AG04449 (cell line): Measurements from ENCODE around the gene GLTPD2.

ENCODE experiments used
- CTCF ChIA-PET: fragments of 350-600 bp; formaldehyde crosslinking; extraction: SDS; loops from one replicate; lab custom pipeline; 2021; ENCODE audit warnings: antibody characterized with exemption; lab: Yijun Ruan, JAX
- POLR2A ChIA-PET: fragments of 400-600, 350-600 bp; formaldehyde crosslinking; extraction: SDS; loops from one replicate; lab custom pipeline; 2020; ENCODE audit warnings: antibody characterized with exemption, inconsistent platforms; lab: Yijun Ruan, JAX
- DNase-seq: peaks from one replicate; pipeline ENCODE4 v3.0.0-alpha.2; 2010; ENCODE audit warnings: low read depth, low spot score
- H3K4me3 ChIP-seq: 2 replicates; pipeline ENCODE4 v1.5.1; 2011; ENCODE audit warnings: low read depth, mild to moderate bottlenecking, control low read depth, low read length
- TF ChIP-seq, protein P1 (sequence below): IDR thresholded peaks from one replicate; pipeline ENCODE4 v1.5.1; 2011; ENCODE audit warnings: mild to moderate bottlenecking, moderate library complexity, low read length, control low read depth, inconsistent platforms; ENCODE audit not compliant: insufficient read depth; ENCODE audit errors: missing control alignments

Gene GLTPD2

DNA sequence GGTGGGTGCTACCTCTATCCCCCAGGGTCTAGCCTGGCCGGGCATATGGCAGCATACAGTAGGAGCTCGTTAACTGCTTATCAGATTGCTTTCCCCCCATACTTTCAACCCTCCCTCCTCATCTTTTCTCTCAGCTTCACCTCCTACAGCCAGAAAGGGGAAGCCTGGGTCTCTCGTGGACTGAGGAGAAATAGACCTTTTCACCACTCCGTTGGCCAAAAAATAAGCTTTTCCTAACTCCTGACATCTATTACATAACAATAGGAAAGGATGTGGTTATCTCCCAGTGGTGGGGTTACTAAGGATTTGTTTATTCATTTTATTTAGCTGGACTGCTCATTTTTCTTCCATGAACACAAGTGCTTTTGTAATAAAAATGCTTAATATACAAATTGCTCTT, 40.1 kb upstream of the GLTPD2 start:
- ChIA-PET POLR2A (no interaction called here), CTCF (interaction anchor here (1.2 kb wide), 1 partner anchor 42 kb away, joined by 7 read pairs; no protein-coding TSS in a partner anchor)
- DNase-seq: no peak
- H3K4me3 ChIP-seq: no peak overlapping the region
- TF ChIP-seq, protein P1, sequence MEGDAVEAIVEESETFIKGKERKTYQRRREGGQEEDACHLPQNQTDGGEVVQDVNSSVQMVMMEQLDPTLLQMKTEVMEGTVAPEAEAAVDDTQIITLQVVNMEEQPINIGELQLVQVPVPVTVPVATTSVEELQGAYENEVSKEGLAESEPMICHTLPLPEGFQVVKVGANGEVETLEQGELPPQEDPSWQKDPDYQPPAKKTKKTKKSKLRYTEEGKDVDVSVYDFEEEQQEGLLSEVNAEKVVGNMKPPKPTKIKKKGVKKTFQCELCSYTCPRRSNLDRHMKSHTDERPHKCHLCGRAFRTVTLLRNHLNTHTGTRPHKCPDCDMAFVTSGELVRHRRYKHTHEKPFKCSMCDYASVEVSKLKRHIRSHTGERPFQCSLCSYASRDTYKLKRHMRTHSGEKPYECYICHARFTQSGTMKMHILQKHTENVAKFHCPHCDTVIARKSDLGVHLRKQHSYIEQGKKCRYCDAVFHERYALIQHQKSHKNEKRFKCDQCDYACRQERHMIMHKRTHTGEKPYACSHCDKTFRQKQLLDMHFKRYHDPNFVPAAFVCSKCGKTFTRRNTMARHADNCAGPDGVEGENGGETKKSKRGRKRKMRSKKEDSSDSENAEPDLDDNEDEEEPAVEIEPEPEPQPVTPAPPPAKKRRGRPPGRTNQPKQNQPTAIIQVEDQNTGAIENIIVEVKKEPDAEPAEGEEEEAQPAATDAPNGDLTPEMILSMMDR: no peak

DNA sequence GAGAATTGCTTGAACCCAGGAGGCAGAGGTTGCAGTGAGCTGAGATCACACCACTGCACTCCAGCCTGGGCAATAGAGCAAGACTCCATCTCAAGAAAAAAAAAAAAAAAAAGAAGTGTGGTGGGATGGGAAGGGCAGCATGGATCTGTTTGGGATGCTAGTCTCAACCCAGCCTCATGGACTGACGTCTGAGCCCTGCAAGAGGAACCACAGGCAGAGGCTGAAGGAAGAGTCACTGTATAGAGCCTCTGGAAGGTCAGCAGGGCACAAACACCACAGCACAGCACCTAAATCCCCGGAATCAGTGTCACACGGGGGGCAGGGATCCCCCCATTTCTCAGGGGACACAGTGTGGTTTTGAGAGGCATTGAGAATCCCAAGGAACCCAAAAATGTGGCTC, 38.2 kb upstream of the GLTPD2 start:
- no peak for DNase-seq

DNA sequence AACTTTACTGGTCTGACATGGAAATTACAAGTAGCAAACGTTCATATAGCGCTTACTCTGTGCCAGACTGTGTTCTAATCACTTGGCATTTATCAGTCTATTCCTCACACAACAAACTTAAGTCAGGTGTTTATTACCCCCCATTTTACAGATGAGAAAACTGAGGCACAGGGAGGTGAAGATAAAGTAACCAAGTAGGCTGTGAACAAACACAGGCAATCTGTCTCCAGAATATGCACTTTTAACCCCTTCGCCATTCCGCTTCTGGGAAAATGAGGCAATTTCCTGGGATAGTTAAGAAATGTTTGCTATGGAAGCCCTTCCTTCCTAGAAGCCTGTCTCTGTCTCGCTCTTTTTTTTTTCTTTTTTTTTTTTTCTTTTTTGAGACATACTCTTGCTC, 36.8 kb upstream of the GLTPD2 start:
- no peak for DNase-seq
- ChIA-PET CTCF (interaction anchor here (0.6 kb wide), 1 partner anchor 36 kb away, joined by 3 read pairs; no protein-coding TSS in a partner anchor), POLR2A (no interaction called here)
- H3K4me3 ChIP-seq: no peak overlapping the region
- TF ChIP-seq, protein P1: no peak

More for the DNA sequence above, 38.2 kb upstream of the GLTPD2 start:
- TF ChIP-seq, protein P1: no peak
- CTCF ChIA-PET: no interaction called here
- POLR2A ChIA-PET: interaction anchor here (0.7 kb wide), 1 partner anchor 10 kb away, joined by 3 read pairs; no protein-coding TSS in a partner anchor
- H3K4me3 ChIP-seq: no peak overlapping the region

DNA sequence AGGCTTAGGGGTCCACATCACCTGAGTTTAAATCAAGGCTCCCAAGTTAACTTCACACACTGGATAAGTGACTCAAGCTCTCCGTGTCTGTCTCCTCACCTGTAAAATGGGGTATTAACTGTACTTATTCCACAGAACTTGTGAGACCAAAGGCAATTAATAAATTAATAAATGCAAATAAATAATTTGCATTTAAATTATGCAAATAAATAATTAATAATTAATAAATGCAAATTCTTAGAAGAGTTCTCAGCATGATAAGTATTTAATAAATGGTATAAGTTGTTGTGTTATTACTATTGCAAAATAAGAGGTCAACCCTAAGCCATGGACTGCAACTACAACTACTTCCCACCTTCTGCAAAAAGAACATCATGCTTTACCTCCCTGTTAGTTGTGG, 35.4 kb upstream of the GLTPD2 start:
- TF ChIP-seq, protein P1: no peak
- no peak overlapping the region for H3K4me3 ChIP-seq
- ChIA-PET POLR2A (no interaction called here), CTCF (interaction anchor here (1.5 kb wide), 1 partner anchor 33 kb away, joined by 3 read pairs; the partner anchor contains the start of gene VMO1)
- no peak for DNase-seq

DNA sequence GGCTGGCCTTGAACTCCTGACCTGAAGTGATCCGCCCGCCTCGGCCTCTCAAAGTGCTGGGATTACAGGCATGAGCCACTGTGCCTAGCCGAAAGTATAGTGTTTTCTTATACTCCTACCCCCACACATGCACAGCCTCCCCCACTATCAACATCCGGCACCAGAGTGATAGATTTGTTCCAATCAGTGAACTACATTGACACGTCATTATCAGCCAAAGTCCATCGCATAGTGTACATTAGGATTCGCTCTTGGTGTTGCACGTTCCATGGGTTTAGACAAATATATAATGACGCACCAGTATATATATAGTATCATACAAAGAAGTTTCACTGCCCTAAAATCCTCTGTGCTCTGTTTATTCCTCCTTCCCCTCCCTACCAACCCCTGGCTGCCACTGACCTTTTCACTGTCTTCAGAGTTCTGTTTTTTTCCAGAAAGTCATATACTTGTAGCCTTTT, 29.0 kb upstream of the GLTPD2 start:
- POLR2A ChIA-PET: no interaction called here
- TF ChIP-seq, protein P1: no peak
- CTCF ChIA-PET: no interaction called here

DNA sequence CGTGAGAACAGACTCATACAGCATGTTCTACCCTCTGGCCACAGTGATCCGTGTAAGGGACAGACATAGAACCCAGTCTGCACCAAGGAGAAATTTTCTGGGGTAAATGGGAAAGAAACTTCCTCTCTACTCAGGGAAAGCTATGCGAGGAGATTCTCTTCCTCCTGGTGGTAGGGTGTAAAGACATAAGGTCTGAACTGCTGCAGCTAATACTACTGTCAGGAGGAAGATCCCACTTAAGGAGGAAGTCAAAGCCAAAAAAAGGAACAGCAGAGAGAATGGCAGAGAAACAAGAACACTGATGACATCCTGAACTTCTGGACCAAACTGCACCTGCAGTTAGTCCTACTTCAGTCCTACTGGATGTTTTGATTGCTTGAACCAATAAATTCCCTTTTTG, 24.2 kb upstream of the GLTPD2 start:
- H3K4me3 ChIP-seq: no peak overlapping the region
- CTCF ChIA-PET: no interaction called here
- TF ChIP-seq, protein P1: no peak
- POLR2A ChIA-PET: no interaction called here
- no peak for DNase-seq

More for the DNA sequence above, 29.0 kb upstream of the GLTPD2 start:
- no peak for DNase-seq
- H3K4me3 ChIP-seq: no peak overlapping the region
